Left ventricle myocardium inferior (tissue), 1 donor: ENCODE data around the gene PPP1R27. TPM values are rescaled to one million over a fixed set of nuclear protein-coding genes. Genes with fewer than 3 reads are reported as not detected.
A peak's percentile ranks its signal among the peaks of the same experiment; 100 is the strongest.

Source experiments
- DNase-seq: peaks from one replicate; pipeline ENCODE4 v3.0.0-alpha.2; 2020
- H3K27ac ChIP-seq: fragments of 200-600 bp; replicated peaks from 2 replicates; pipeline ENCODE4 v1.8.0; 2021
- H3K27me3 ChIP-seq: fragments of 200-600 bp; 2 replicates; pipeline ENCODE4 v1.8.0; 2021; ENCODE audit warnings: low read depth
- H3K36me3 ChIP-seq: fragments of 200-600 bp; 2 replicates; pipeline ENCODE4 v1.8.0; 2021
- H3K4me1 ChIP-seq: fragments of 200-600 bp; 2 replicates; pipeline ENCODE4 v1.8.0; 2021
- H3K4me3 ChIP-seq: fragments of 200-600 bp; 2 replicates; pipeline ENCODE4 v1.8.0; 2021; ENCODE audit warnings: mild to moderate bottlenecking, moderate library complexity
- H3K9me3 ChIP-seq: fragments of 200-600 bp; replicated peaks from 2 replicates; pipeline ENCODE4 v1.8.0; 2021
- intact Hi-C: fragments of 100-400 bp; cut with micrococcal nuclease; formaldehyde crosslinking; loops from one replicate; pipeline ENCODE4 v1.11.0; 2022
- total RNA-seq: library from RNA; stranded (reverse); fragmentation: NEBNext Ultra II Directional; extraction: Animal tissue kit (Norgen Biotek cat#: 25700); gene quantifications from one replicate; pipeline ENCODE4 v1.2.1, GENCODE V29; 2021
- TF ChIP-seq, protein P1 (sequence below): fragments of 200-600 bp; IDR thresholded peaks from 2 replicates; pipeline ENCODE4 v1.8.0; 2021; ENCODE audit warnings: antibody characterized with exemption, mild to moderate bottlenecking, borderline replicate concordance
- donor health status: DM: no; HTN: yes; CAD: no; lungs with severe emphysema.

Gene PPP1R27
- total RNA-seq, 1 donor from 2014 or later = 0.25 TPM

DNA sequence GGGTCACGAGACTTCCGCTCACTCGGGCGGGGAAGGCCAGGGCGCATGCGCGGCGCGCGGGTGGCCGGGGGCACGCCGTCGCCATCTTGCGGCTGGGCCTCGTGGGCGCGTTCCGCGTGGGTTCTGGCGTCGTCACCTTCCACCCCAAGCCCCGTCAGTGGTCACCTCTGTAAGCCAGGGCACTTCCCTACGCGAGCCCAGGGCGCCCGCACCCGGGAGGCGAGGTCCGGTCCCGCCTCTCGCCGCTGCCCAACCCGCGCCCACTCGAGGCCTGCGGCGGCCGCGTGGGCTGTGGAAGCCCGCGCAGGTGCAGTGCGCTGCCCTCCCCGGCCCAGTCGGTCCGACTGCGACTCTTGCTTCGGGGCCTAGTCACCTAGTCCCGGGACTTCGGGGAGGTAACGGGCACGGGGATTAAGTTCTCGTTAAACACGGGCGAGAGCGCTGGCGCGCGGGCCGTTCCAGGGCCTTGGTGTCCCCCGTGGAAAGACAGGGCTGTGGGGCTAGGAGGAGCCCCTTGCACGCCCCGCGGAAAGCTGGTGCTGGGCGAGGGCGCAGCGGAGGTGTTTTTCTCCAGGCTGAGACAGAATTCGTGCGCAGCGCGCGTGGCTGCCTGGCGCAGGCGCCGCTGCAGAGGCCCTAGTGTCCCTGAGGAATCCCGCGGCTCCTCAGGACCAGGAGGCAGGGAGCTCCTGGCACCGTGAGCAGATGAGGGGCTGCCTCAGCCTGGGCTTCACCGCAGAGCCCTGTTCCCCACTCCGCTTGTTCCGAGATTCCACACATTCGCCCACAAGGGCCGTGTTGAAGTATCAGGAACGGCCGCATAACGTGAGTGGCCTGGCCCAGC lies 36.8 kb upstream of the PPP1R27 start:
- peak overlapping the region; percentile 85 for H3K4me3 ChIP-seq
- H3K9me3 ChIP-seq = no peaks in the 10 kb centered on the region
- H3K27ac ChIP-seq = peak overlapping the region; percentile 99
- H3K27me3 ChIP-seq = no peaks in the 10 kb centered on the region
- DNase-seq = peak; percentile 95
- H3K36me3 ChIP-seq = peaks cover 26% of the 10 kb centered on the region
- H3K4me1 ChIP-seq = peaks cover 61% of the 10 kb centered on the region
- TF ChIP-seq, protein P1, sequence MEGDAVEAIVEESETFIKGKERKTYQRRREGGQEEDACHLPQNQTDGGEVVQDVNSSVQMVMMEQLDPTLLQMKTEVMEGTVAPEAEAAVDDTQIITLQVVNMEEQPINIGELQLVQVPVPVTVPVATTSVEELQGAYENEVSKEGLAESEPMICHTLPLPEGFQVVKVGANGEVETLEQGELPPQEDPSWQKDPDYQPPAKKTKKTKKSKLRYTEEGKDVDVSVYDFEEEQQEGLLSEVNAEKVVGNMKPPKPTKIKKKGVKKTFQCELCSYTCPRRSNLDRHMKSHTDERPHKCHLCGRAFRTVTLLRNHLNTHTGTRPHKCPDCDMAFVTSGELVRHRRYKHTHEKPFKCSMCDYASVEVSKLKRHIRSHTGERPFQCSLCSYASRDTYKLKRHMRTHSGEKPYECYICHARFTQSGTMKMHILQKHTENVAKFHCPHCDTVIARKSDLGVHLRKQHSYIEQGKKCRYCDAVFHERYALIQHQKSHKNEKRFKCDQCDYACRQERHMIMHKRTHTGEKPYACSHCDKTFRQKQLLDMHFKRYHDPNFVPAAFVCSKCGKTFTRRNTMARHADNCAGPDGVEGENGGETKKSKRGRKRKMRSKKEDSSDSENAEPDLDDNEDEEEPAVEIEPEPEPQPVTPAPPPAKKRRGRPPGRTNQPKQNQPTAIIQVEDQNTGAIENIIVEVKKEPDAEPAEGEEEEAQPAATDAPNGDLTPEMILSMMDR = peak; percentile 45
- intact Hi-C loops = no loop called here

- DNase-seq = no peak
- no peaks in the 10 kb centered on the region for H3K27me3 ChIP-seq
- intact Hi-C loops = no loop called here
Measured at GRCh38 chr17:81870981-81871386, 36.1 kb upstream of the PPP1R27 start, which contains the start of gene ARHGDIA. Gene ARHGDIA (minus strand): TSS chr17:81871337. CDS start chr17:81869930, 1,407 bp downstream.

DNA sequence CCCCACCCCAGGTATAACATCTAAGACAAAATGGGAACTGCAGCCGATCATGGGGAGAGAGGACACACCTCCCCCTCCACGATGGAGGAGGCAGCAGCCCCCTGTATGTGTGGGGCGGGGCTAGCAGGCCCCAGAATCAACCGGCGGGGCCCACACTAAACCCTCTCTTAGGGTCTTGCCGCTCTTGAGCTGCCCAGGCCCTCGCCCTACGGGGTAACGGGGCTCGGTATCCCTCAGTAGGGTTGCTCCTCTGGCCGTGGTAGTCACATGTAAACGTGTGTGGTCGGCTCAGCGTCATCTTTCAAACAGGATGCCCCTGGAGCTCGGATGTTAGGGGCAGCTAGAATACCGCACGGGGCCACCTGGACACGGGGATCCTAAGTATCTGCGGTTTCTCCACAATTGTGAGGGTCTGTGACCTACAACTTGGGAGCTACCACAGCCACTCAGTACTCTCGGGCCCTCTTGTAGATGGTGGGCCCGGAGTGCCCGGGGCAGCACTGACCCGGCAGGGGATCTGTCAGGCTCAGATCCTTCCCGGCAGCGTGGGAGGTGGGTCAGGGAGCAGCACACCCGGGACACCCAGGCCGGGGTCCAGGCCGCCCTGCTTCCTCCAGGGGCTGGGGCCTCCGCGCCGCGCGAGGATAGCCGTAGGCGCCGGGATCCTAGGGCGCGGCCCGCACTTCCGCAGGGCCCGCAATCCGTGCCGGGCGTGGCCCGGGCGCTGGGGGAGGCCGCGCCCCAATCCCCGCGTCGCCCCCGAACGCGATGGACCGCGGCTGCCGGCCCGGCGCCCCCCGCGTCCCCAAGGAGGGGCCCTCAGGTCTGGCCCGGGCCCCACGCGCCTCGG lies 35.5 kb upstream of the PPP1R27 start:
- DNase-seq = no peak
- H3K27me3 ChIP-seq = no peaks in the 10 kb centered on the region
- TF ChIP-seq, protein P1 = no peak
- no peaks in the 10 kb centered on the region for H3K9me3 ChIP-seq
- H3K27ac ChIP-seq = peak overlapping the region; percentile 99
- H3K4me1 ChIP-seq = peaks cover 74% of the 10 kb centered on the region
- peaks cover 30% of the 10 kb centered on the region for H3K36me3 ChIP-seq
- intact Hi-C loops = no loop called here
- H3K4me3 ChIP-seq = peak overlapping the region; percentile 85

More at GRCh38 chr17:81870981-81871386, 36.1 kb upstream of the PPP1R27 start, which contains the start of gene ARHGDIA:
- H3K4me3 ChIP-seq = peak within 1 kb of the TSS; percentile 85
- no peaks in the 10 kb centered on the region for H3K9me3 ChIP-seq
- H3K27ac ChIP-seq = peak within 1 kb of the TSS; percentile 99
- H3K36me3 ChIP-seq = peaks cover 26% of the 10 kb centered on the region
- TF ChIP-seq, protein P1 = no peak
- H3K4me1 ChIP-seq = peaks cover 67% of the 10 kb centered on the region

- Histone ChIP-seq H3K36me3 (peaks cover 31% of the 10 kb centered on the region), H3K4me1 (peaks cover 75% of the 10 kb centered on the region)
- intact Hi-C loops = no loop called here
Measured at GRCh38 chr17:81869221-81870130, 34.6 kb upstream of the PPP1R27 start.

More at GRCh38 chr17:81869221-81870130, 34.6 kb upstream of the PPP1R27 start:
- TF ChIP-seq, protein P1 = peak; percentile 90
- Histone ChIP-seq H3K27me3 (no peaks in the 10 kb centered on the region), H3K27ac (peak overlapping the region; percentile 99), H3K9me3 (no peaks in the 10 kb centered on the region), H3K4me3 (peak overlapping the region; percentile 85)
- DNase-seq = no peak
